Esophagus squamous epithelium (tissue), 5 donors: ENCODE results near the gene SNX8. TPM values are rescaled to one million over a fixed set of nuclear protein-coding genes. Genes with fewer than 3 reads are reported as not detected.

ENCODE experiments used
- DNase-seq: peaks from one replicate; lab custom pipeline; 2025; lab: John Stamatoyannopoulos, UW
- H3K27ac ChIP-seq, 4 donors: fragments of 200-600 bp; sonication (generic); one replicate each; pipeline ENCODE4 v1.5.1; 2016 to 2019; ENCODE audit warnings: mild to moderate bottlenecking in 1 of 4
- H3K27me3 ChIP-seq, 4 donors: fragments of 200-600 bp; sonication (generic); 1 replicate in 3 of 4; 2 replicates in 1 of 4; pipeline versions ENCODE4 v1.5.1 to v1.6.0; 2017 to 2021; ENCODE audit warnings: antibody characterized with exemption in 1 of 4
- H3K36me3 ChIP-seq, 3 donors: fragments of 200-600 bp; sonication (generic); one replicate each; pipeline ENCODE4 v1.5.1; 2016 to 2019
- H3K4me1 ChIP-seq, 3 donors: fragments of 200-600 bp; sonication (generic); one replicate each; pipeline ENCODE4 v1.5.1; 2017 to 2019
- H3K4me3 ChIP-seq, 4 donors: fragments of 200-600 bp; sonication (generic); 1 replicate in 3 of 4; 2 replicates in 1 of 4; pipeline ENCODE4 v1.5.1; 2016 to 2019; ENCODE audit warnings: mild to moderate bottlenecking in 2 of 4, moderate library complexity in 1 of 4
- H3K9me3 ChIP-seq, 3 donors: fragments of 200-600 bp; sonication (generic); one replicate each; pipeline ENCODE4 v1.5.1; 2016 to 2019
- POLR2A ChIP-seq, 4 donors: fragments of 450-650 bp; IDR thresholded peaks; one replicate each; pipeline ENCODE4 v1.6.1; 2017; ENCODE audit warnings: antibody characterized with exemption in 4 of 4, mild to moderate bottlenecking in 4 of 4, moderate library complexity in 3 of 4
- WGBS, 2 donors: methylation state at CpG; one replicate each; pipeline ENCODE4 v1.1.5; 2018; 5-methylcytosine and 5-hydroxymethylcytosine counted together
- intact Hi-C: fragments of 100-400 bp; cut with DNase I; formaldehyde crosslinking; loops from one replicate; pipeline ENCODE4 v1.15.0; 2022
- total RNA-seq, 4 donors: library from RNA; depleted of rRNA; stranded (reverse); fragments of >200 nt; gene quantifications; one replicate each; pipeline ENCODE4 v1.1.0, GENCODE V29; 2016
- TF ChIP-seq, protein P1 (sequence below), 6 experiments: fragments of 450-650 bp in 4 of 6; fragments of 200-600 bp in 2 of 6; sonication (generic) in 2 of 6; IDR thresholded peaks; one replicate each; pipeline ENCODE4 v1.5.1; 2016 to 2019; ENCODE audit warnings: antibody characterized with exemption in 6 of 6, mild to moderate bottlenecking in 4 of 6, moderate library complexity in 4 of 6
- donor health status: DM: yes; HTN: yes; CAD: no.

The SNX8 gene
- total RNA-seq, 4 donors from 2014 or later = 4.7 to 17.9 (median 12.5) TPM

DNA sequence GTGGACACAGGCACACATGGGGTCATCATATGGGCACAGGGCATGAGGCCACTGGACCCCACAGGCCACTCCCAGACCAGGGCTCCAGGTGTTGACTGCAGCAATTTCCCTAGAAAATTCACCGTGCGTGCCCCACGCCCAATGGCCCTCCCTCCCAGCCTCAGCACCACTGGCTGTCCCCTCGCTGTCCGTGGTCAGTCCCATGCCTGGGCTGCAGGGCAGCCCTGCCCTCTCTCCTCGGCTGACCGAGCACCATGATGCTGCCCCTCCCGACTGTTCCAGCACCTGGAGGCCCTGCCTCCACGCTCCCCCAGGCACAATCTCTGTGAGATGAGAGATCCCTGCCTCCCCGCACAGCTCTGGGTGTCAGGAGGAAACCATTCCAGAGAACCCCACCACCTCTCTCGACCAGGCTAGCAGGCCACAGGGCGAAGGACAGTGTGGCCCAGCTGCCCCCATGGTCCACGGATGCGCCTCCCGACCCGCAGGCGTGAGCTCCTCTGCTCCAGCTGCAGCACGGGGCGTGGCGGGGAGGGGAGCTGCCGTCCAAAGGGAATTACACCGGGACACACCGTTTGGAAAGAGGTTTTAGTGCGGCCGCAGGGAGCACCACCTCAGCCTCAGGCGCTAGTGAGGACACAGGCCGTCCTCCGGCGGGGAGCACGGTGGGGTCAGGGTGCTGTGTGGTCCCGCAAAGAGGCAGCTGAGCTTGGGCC, 59.7 kb downstream of the SNX8 start:
- 100% methylated on average over 5 of the region's 31 CpGs; no CpG with 5 or more reads in 1 of the 2 donors for WGBS, 2 donors

DNA sequence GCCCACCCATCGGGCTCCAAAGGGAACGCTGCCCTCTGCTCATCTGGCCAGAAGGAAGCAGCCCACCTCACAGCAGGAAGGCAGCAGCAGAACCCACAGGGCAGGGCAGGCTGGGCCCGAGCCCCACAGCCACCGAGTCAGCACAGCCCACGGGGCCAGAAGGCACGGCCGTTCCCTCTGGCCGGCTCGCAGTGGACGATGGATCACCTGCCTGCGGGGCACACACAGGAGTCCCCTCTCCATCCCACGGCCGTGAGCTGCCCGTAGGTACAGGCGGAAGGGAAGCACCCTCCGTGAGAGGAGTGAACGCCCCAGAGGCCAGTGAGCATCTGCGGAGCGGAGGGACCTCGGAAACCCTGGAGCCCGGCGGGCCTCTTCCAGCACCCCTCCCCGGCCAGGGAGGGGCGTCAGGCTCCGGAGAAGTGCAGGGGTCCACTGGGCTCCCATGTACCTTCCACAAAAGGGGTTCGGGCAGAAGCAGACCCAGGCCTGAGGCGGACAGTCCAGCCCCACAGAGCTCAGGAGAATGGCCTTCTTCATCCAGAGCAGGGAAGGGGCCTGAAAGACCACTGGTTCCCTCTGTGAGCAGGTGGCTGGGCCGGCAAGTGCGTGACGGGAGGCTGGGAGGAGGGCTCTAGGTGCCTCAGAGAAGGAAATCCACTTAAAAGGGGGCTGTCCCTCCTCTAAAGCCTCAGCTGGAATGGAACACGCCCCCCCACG, 60.6 kb downstream of the SNX8 start:
- Histone ChIP-seq H3K27ac (no peak overlapping the region), H3K9me3 (no peaks in the 10 kb centered on the region), H3K27me3 (no peaks in the 10 kb centered on the region), H3K4me3 (no peak overlapping the region), H3K4me1 (peaks cover 0 to 13% (median 7%) of the 10 kb centered on the region in 3 donors), H3K36me3 (peaks cover 0 to 69% (median 5%) of the 10 kb centered on the region in 3 donors)
- WGBS, 2 donors = 100% methylated on average over 2 of the region's 32 CpGs; no CpG with 5 or more reads in 1 of the 2 donors
- DNase-seq = no peak
- intact Hi-C loops = no loop called here
- TF ChIP-seq, protein P1, sequence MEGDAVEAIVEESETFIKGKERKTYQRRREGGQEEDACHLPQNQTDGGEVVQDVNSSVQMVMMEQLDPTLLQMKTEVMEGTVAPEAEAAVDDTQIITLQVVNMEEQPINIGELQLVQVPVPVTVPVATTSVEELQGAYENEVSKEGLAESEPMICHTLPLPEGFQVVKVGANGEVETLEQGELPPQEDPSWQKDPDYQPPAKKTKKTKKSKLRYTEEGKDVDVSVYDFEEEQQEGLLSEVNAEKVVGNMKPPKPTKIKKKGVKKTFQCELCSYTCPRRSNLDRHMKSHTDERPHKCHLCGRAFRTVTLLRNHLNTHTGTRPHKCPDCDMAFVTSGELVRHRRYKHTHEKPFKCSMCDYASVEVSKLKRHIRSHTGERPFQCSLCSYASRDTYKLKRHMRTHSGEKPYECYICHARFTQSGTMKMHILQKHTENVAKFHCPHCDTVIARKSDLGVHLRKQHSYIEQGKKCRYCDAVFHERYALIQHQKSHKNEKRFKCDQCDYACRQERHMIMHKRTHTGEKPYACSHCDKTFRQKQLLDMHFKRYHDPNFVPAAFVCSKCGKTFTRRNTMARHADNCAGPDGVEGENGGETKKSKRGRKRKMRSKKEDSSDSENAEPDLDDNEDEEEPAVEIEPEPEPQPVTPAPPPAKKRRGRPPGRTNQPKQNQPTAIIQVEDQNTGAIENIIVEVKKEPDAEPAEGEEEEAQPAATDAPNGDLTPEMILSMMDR (IDR thresholded peaks at IDR 0.05) = no peak
- no peak for TF ChIP-seq POLR2A (IDR thresholded peaks at IDR 0.05)

More for the DNA sequence above, 59.7 kb downstream of the SNX8 start:
- intact Hi-C loops = no loop called here
- peaks cover 0 to 4% (median 0%) of the 10 kb centered on the region in 3 donors for H3K4me1 ChIP-seq
- H3K27me3 ChIP-seq = no peaks in the 10 kb centered on the region
- TF ChIP-seq POLR2A (IDR thresholded peaks at IDR 0.05) = no peak
- TF ChIP-seq, protein P1 (IDR thresholded peaks at IDR 0.05) = no peak
- no peak overlapping the region for H3K4me3 ChIP-seq
- no peak overlapping the region for H3K27ac ChIP-seq
- peaks cover 0 to 74% (median 5%) of the 10 kb centered on the region in 3 donors for H3K36me3 ChIP-seq
- H3K9me3 ChIP-seq = no peaks in the 10 kb centered on the region
- DNase-seq = no peak

DNA sequence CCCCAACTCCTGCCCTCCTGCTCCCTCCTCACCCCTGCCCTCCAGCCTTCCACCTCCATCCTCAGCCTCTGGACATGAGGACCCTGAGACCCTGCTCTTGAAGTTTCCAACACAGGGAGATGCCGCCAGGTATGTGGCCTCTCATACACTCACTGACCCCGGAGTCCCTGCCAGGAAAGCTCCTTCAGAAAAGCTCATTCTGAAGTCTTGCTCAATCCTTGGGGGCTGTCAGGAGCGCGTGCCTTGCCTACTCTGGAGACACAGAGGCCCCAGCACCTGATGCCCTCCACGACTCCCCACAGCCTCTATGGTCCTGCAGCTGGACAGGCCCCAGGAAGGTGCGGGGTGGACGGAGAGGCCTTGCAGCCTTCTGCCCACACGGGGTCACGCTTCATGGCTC, 61.2 kb downstream of the SNX8 start:
- intact Hi-C loops = no loop called here
- TF ChIP-seq, protein P1 (IDR thresholded peaks at IDR 0.05) = no peak
- TF ChIP-seq POLR2A (IDR thresholded peaks at IDR 0.05) = no peak
- peaks cover 0 to 18% (median 7%) of the 10 kb centered on the region in 3 donors for H3K4me1 ChIP-seq
- H3K27ac ChIP-seq = no peak overlapping the region
- peaks cover 0 to 64% (median 5%) of the 10 kb centered on the region in 3 donors for H3K36me3 ChIP-seq
- DNase-seq = no peak
- H3K27me3 ChIP-seq = no peaks in the 10 kb centered on the region
- H3K4me3 ChIP-seq = no peak overlapping the region
- 83% methylated on average over 1 of the region's 9 CpGs; no CpG with 5 or more reads in 1 of the 2 donors for WGBS, 2 donors
- H3K9me3 ChIP-seq = no peaks in the 10 kb centered on the region

DNA sequence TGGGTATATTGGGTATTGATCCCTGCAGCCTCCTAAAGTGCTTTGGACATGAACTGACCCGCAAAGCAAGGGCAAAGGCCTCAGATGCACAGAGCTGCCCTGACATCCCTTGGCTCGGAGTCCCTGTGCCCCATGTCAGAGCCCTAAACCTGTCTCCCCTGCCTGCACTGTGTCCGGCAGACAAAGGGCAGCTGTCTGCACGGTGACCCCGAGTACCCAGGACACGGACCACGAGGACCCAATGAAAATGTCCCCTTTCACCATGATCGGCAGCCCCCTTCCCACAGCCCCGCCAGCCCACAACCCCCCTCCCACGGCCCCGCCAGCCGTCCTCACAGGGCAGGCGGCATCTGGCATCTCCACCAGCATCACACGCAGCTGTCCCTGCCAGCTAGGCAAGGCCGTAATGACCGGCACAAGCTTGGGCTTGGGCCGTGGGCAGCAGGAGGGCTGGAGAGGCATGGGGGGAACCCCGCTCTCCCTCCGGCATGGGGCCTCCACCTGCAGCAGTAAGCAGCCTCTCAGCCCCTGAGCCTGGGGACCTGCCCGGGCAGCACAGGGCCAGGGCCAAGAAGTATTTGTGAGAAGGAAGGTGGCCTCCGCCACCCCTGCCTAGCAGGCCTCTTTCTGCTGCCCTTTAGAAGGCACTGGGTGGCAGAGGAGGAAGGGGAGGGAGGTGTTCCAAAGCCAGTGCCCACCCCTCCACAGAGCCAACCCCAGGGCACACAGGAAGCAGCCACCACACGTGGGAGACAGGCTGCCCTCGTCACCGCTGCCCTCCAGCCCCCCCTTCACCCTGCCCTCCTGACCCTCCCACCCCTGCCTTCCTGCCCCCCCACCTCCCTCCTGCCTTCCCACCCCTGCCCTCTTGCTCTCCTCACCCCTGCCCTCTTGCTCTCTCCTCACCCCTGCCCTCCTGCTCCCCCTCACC, 62.1 kb downstream of the SNX8 start:
- H3K27me3 ChIP-seq = no peaks in the 10 kb centered on the region
- TF ChIP-seq POLR2A (IDR thresholded peaks at IDR 0.05) = no peak
- TF ChIP-seq, protein P1 (IDR thresholded peaks at IDR 0.05) = no peak
- 39 to 70% methylated on average over 3 to 7 of the region's 24 CpGs for WGBS, 2 donors
- H3K9me3 ChIP-seq = no peaks in the 10 kb centered on the region
- no peak overlapping the region for H3K27ac ChIP-seq
- H3K4me3 ChIP-seq = no peak overlapping the region
- intact Hi-C loops = no loop called here
- peaks cover 0 to 57% (median 5%) of the 10 kb centered on the region in 3 donors for H3K36me3 ChIP-seq
- DNase-seq = no peak
- peaks cover 0 to 18% (median 7%) of the 10 kb centered on the region in 3 donors for H3K4me1 ChIP-seq
